Stimulated activated CD8-positive, alpha-beta memory T cell treated with anti-CD3 and anti-CD28 coated beads, Interleukin-4, amount 100 ng/mL, for 4 hours (primary cell): ENCODE measurements around the gene SIX1.

Experiments
- DNase-seq, 2 donors: peaks; one replicate each; pipeline ENCODE4 v3.0.0-alpha.2; 2020; ENCODE audit warnings: low read depth in 2 of 2, low spot score in 1 of 2

SIX1 gene

GRCh38 chr14:60648934-60649874 lies at the start of gene SIX1:
TSS of gene SIX1 (minus strand) at chr14:60649477. CDS start at chr14:60649189, 288 bp downstream.
- no peak for DNase-seq

GRCh38 chr14:60695327-60695726 lies 46.0 kb upstream of the SIX1 start:
- no peak for DNase-seq

DNA sequence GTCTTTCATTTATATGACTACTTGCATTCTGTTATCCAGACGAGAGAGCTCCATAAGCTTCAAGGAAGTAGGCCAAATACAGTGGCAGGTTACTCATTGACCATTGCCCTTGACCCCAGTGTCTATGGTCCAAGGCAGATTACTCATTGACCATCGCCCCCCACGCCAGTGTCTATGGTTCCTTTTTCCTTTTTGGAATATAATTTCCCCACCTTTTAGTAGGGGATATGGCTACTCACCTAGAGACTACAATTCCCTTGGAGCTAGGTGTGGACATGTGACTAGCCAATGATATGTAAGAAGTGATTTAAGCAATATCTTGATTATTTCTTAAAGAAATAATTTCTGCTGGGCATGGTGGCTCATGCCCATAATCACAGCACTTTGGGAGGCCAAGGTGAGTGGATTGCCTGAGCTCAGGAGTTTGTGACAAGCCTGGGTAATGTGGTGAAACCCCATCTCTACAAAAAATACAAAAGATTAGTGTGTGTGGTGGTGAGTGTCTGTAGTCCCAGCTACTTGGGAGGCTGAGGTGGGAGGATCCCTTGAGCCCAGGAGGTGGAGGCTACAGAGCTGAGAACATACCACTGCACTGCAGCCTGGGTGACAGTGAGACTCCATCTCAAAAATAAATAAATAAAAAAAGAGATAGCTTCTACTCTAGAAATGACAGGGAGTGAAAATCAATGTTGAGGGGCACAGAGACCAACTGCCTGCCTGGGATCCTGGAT lies 42.3 kb upstream of the SIX1 start:
- no peak for DNase-seq

GRCh38 chr14:60686865-60687264 lies 37.6 kb upstream of the SIX1 start:
- DNase-seq: no peak

- DNase-seq: no peak
Measured at GRCh38 chr14:60684203-60684602, 34.9 kb upstream of the SIX1 start.

- DNase-seq: no peak
Measured at GRCh38 chr14:60681271-60681670, 32.0 kb upstream of the SIX1 start.

GRCh38 chr14:60680511-60680910 lies 31.2 kb upstream of the SIX1 start:
- DNase-seq: no peak

DNA sequence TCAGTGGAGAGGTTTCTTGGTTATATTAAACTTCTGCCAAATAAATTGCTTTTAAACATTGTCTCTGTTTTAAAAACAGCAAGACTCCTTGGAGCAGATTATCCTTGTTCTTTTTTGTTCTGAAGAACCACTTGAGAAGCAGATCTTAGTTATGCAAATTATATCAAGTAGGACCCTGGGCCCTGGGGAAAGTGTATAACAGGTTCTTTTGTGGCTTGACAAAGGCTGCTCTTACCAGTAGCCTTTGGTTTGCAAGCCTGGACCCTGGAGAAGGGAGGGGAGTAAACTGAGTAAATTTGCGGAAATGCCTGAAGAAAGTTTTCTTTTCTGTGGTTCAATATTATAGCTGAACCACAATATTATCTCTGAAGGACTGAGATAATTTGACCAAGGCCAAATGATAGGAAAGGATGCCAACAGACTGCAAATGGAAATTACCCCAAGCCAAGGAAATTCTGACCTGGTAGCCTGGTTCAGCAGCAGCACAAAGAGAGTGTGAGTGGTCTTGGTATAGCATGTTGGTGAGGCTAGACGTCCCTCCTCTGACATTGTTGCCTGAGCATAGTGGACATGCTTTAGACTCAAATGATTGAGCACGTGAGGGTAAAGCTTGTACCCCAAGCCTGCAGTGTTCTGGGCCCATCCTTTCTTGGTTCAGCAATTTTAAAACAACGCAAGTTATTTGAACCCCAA lies 30.4 kb upstream of the SIX1 start:
- DNase-seq: no peak

DNA sequence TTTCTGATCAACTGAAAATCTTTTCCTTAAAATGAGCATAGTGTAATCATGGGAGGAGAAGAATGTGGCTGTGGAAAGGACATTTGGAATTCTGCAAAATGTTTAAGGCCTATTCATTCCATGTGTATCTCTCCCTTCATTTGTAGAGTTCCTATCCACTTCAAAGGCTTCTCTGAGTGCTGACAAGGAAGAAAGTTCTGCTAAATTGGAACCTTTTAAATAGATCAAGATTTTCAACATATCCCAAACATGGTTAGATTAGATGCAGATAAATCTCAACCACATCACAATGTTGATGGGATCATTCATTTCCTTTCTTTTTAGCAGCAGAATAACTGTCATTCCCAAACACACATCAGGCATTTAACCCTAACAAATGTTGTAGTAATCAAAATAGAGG lies 28.4 kb upstream of the SIX1 start:
- no peak for DNase-seq

GRCh38 chr14:60670989-60671388 lies 21.7 kb upstream of the SIX1 start:
- no peak for DNase-seq

GRCh38 chr14:60668431-60669112 lies 19.3 kb upstream of the SIX1 start:
- no peak for DNase-seq

DNA sequence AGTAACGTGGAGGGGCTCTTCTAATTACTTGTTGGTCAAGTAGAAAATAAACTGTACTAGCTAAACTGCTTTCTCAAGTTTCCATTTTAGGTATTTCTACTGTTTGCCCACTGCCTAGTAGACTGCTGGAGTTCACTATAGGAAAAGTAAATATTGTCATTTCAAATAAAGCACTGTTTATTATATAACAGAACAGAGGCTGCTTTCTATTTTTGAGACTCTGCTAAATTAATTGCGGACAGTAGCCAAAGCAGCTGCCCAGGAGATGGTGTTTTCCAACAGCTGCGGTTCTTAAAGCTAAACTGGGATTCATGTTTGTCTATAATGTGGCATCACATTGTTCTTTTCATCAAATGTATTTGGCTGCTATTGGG lies 15.9 kb upstream of the SIX1 start:
- DNase-seq: no peak

- no peak for DNase-seq
Measured at GRCh38 chr14:60662982-60663381, 13.7 kb upstream of the SIX1 start.

GRCh38 chr14:60661721-60662120 lies 12.4 kb upstream of the SIX1 start:
- DNase-seq: no peak

DNA sequence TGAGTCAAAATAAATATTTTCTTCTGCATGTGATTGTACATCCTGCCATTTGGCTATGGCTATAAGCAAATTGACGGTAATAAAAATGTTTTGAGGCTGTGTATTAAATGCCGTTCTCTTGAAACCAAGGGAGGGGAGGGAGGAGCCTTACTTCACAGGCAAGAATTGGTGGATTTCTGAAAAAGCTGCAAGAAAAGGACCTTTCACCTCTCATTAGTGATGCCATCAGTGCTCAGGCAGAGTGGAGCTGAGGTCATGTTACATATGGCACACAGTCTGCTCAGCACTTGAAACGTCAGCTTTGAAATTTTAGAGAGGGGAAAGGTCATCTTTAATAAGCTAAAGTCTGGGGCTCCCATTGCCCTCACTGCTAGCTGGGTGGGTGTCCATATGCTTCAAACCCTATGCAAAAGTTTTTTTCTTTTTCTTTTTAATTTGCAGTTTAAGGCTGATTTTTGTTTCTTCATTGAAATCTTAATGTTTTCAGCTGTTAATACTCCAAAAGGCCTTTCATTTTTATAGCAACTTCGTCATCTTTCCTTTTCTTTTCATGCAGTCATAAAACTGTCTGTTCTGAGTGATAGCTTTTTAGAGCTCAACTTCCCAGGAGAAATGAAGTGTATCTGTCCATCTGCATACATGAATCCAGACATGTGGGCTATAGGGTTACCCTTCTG lies 9.8 kb upstream of the SIX1 start:
- DNase-seq: no peak

DNA sequence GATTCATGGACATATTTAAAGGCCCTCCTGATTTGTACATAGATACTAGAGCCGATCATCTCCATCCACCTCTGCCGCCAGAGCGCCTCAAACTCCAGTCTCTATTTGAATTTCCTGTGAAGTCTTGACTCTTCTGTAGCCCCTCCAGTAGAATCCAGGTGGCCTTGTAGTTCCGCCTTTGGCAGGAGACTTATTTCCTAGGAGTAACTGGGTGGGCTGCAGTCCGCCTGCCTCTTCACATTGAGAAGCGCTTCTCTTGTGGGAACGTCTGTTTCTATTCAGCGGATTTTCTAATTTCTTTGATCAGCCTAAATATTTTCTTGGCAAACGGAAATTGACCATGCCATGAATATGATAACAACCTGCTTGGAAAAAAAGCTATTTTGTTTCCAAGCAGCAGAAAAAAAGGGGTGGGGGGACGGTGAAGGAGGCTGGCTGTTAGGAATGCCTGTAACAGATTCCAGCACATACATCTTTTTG lies 9.0 kb upstream of the SIX1 start:
- no peak for DNase-seq

GRCh38 chr14:60657456-60658210 lies 8.4 kb upstream of the SIX1 start:
- DNase-seq: no peak

DNA sequence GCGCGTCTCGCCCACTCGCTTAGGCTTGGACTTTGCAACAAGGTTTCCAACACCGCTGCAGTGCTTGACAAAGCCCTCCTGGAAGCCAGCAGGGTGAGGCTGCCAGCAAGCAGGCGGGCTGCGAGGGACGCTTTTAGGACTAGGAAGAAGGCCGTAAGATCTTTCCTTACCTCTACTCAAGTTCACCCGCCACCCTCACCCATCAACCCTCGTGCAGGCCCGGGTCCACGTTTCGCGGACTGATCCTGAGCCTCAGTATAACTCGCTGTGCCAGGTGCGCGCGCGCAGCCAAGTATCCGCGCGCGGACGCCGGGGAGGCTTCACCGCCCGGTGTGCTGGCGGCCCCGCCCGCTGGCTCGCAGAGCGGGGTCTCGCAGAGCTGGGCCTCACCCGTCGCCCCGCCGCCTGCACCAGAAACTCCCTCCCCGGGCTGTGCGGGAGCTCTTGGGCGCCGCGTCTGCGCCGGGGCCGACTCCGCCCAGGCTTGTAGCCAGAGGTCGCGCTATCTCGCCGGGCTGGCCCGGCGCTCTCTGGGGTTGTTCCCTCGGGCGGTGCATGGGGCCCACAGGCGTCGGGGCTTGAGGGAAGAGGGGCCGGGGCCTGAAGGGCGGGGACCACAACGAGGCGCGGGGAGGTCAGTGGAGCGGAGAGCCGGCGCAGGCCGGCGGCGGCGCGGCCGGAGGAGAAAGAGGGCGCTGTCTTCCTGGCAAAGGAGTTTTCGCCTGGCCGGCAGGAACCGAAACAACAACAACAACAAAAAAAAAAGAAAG lies 7.6 kb upstream of the SIX1 start:
- no peak for DNase-seq
